Hepatocyte (in vitro differentiated cells): ENCODE measurements around the gene CBR1. TPM values are rescaled to one million over a fixed set of nuclear protein-coding genes. Genes with fewer than 3 reads are reported as not detected.

ENCODE experiments used
- DNase-seq: peaks from one replicate; pipeline ENCODE4 v3.0.0-alpha.2; 2016; ENCODE audit warnings: low spot score
- H2AFZ ChIP-seq: fragments of 200-600 bp; sonication (generic); 2 replicates; pipeline ENCODE4 v1.6.0; 2016; ENCODE audit warnings: antibody characterized with exemption, mild to moderate bottlenecking
- H3K27ac ChIP-seq: fragments of 200-600 bp; sonication (generic); 2 replicates; pipeline ENCODE4 v1.5.1; 2016; ENCODE audit warnings: mild to moderate bottlenecking
- H3K27me3 ChIP-seq: fragments of 200-600 bp; sonication (generic); 2 replicates; pipeline ENCODE4 v1.6.1; 2016
- H3K36me3 ChIP-seq: fragments of 200-600 bp; sonication (generic); replicated peaks from 2 replicates; pipeline ENCODE4 v1.5.1; 2016; ENCODE audit warnings: low read depth; ENCODE audit not compliant: insufficient read depth
- H3K4me1 ChIP-seq: fragments of 200-600 bp; sonication (generic); 2 replicates; pipeline ENCODE4 v1.5.1; 2016; ENCODE audit warnings: mild to moderate bottlenecking, moderate library complexity; ENCODE audit not compliant: insufficient read depth
- H3K4me2 ChIP-seq: fragments of 200-600 bp; sonication (generic); 2 replicates; pipeline ENCODE4 v1.6.0; 2016
- H3K4me3 ChIP-seq: fragments of 200-600 bp; sonication (generic); 2 replicates; pipeline ENCODE4 v1.5.1; 2016; ENCODE audit warnings: mild to moderate bottlenecking
- H3K79me2 ChIP-seq: fragments of 200-600 bp; sonication (generic); 2 replicates; pipeline ENCODE4 v1.6.0; 2017; ENCODE audit warnings: mild to moderate bottlenecking
- H3K9me2 ChIP-seq: fragments of 200-600 bp; sonication (generic); replicated peaks from 2 replicates; pipeline ENCODE4 v1.6.0; 2017; ENCODE audit warnings: mild to moderate bottlenecking; ENCODE audit not compliant: insufficient read depth
- H3K9me3 ChIP-seq: fragments of 200-600 bp; sonication (generic); 2 replicates; pipeline ENCODE4 v1.5.1; 2016; ENCODE audit warnings: low read depth, mild to moderate bottlenecking
- H4K20me1 ChIP-seq: fragments of 200-600 bp; sonication (generic); 2 replicates; pipeline ENCODE4 v1.6.0; 2016; ENCODE audit warnings: mild to moderate bottlenecking; ENCODE audit not compliant: insufficient read depth, poor library complexity, severe bottlenecking
- CTCF ChIP-seq: fragments of 200-600 bp; sonication (generic); IDR thresholded peaks from 2 replicates; pipeline ENCODE4 v1.5.1; 2016; ENCODE audit warnings: antibody characterized with exemption, mild to moderate bottlenecking; ENCODE audit not compliant: poor library complexity
- EZH2 ChIP-seq: fragments of 200-600 bp; sonication (generic); IDR thresholded peaks from 2 replicates; pipeline ENCODE4 v1.6.1; 2016; ENCODE audit warnings: antibody characterized with exemption, mild to moderate bottlenecking, borderline replicate concordance
- EZH2phosphoT487 ChIP-seq: fragments of 200-600 bp; sonication (generic); IDR thresholded peaks from one replicate; pipeline ENCODE4 v1.6.1; 2018; ENCODE audit warnings: antibody characterized with exemption, mild to moderate bottlenecking, low read depth, moderate library complexity; ENCODE audit not compliant: unreplicated experiment, severe bottlenecking
- WGBS: methylation state at CpG from one replicate; pipeline ENCODE4 v1.1.6; 2016; ENCODE audit warnings: low lambda C conversion rate; ENCODE audit errors: missing lambda C conversion rate; 5-methylcytosine and 5-hydroxymethylcytosine counted together
- polyA plus RNA-seq: library from polyadenylated mRNA; unstranded; fragments of >200 nt; fragmentation: Nextera tagmentation; extraction: Ambion mirVana; gene quantifications from 2 replicates; pipeline ENCODE4 v1.2.1, GENCODE V29; 2016
- total RNA-seq: library from RNA; depleted of rRNA; stranded (reverse); fragments of >200 nt; gene quantifications from 2 replicates; pipeline ENCODE4 v1.2.3, GENCODE V29; 2014

The CBR1 gene
- total and polyA plus RNA-seq, 2 experiments from 2014 or later: 113 to 130 TPM

DNA sequence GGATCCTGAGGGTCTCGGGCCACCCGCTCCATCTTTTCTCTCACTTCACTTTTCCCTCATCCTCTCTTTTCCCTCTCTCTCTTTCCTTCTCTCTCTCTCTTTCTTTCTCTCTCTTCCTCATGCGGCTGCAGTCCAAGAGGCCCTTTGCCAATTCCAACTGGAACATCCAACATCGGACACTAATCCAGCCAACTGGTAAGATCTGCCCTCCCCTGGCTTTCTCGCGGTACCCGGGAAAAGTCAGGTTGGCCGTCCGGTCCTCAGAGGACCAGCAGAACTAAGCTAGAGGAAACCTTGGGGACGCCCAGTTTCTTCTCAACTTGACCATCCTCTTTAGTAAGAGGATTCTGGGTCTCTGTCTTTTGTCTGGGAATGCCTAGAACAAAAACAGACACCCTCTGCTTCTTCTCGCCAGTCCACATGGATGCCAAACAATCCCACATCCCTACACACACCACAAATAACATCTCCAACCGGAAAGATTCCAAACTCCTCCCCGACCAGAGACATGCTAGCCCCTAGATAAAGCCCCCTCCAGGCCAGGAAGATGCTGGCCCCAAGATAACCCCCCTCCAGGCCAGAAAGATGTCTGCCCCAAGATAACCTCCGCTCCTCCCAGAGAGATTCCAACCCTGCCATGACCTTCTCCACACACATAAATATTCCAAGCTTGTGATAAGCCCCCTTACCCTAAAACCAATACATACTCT lies 6.3 kb upstream of the CBR1 start:
- no peaks in the 10 kb centered on the region for H3K36me3 ChIP-seq
- no peaks in the 10 kb centered on the region for H3K9me3 ChIP-seq
- no peak for DNase-seq
- H3K9me2 ChIP-seq: no peaks in the 10 kb centered on the region
- no peaks in the 10 kb centered on the region for H4K20me1 ChIP-seq
- no peaks in the 10 kb centered on the region for H3K27me3 ChIP-seq
- 79% methylated on average over 14 of the region's 14 CpGs for WGBS
- H3K4me2 ChIP-seq: no peak overlapping the region
- no peak for TF ChIP-seq EZH2
- TF ChIP-seq CTCF: no peak
- no peak for TF ChIP-seq EZH2phosphoT487
- no peak overlapping the region for H3K4me3 ChIP-seq
- no peak overlapping the region for H2AFZ ChIP-seq
- peaks cover 11% of the 10 kb centered on the region for H3K79me2 ChIP-seq
- H3K27ac ChIP-seq: no peak overlapping the region
- H3K4me1 ChIP-seq: peaks cover 10% of the 10 kb centered on the region

DNA sequence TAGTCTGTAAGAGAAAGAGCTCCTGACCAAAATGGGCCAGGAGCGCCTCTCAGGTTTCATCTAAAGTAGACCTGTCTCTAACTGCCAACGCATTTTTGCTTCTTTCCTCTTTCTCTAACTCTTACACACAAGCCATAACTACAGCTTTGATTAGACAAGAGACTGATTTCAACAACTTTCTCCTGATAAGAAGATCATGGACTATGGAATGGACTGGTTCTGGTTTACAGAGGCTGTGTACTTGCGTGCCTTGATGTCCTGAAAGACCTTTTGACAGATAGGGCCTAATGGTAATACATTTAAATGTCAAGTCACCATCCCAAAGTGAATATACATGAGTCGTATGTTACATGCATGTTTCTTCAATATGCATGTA lies 5.8 kb upstream of the CBR1 start:
- 62% methylated on average over 4 of the region's 4 CpGs for WGBS
- Histone ChIP-seq H3K27me3 (no peaks in the 10 kb centered on the region), H3K79me2 (peaks cover 6% of the 10 kb centered on the region), H3K36me3 (no peaks in the 10 kb centered on the region), H3K4me3 (no peak overlapping the region), H3K9me3 (peaks cover 3% of the 10 kb centered on the region), H2AFZ (no peak overlapping the region), H3K27ac (no peak overlapping the region), H4K20me1 (no peaks in the 10 kb centered on the region), H3K4me2 (no peak overlapping the region), H3K4me1 (peaks cover 5% of the 10 kb centered on the region), H3K9me2 (no peaks in the 10 kb centered on the region)
- TF ChIP-seq EZH2 (no peak), CTCF (no peak), EZH2phosphoT487 (no peak)
- DNase-seq: no peak

- no peak overlapping the region for H3K4me3 ChIP-seq
- H3K4me1 ChIP-seq: no peaks in the 10 kb centered on the region
- H3K4me2 ChIP-seq: peak overlapping the region; percentile 4
- peak; percentile 43 for DNase-seq
- peak overlapping the region; percentile 52 for H3K27ac ChIP-seq
- no peaks in the 10 kb centered on the region for H3K36me3 ChIP-seq
- H3K9me2 ChIP-seq: no peaks in the 10 kb centered on the region
- H2AFZ ChIP-seq: no peak overlapping the region
- no peaks in the 10 kb centered on the region for H3K27me3 ChIP-seq
- H3K9me3 ChIP-seq: peaks cover 7% of the 10 kb centered on the region
- H3K79me2 ChIP-seq: no peaks in the 10 kb centered on the region
- TF ChIP-seq EZH2phosphoT487: no peak
- no peak for TF ChIP-seq EZH2
- no peaks in the 10 kb centered on the region for H4K20me1 ChIP-seq
- WGBS: 54% methylated on average over 3 of the region's 3 CpGs
These were observed 4.3 kb upstream of the CBR1 start for GRCh38 chr21:36065497-36066036.

DNA sequence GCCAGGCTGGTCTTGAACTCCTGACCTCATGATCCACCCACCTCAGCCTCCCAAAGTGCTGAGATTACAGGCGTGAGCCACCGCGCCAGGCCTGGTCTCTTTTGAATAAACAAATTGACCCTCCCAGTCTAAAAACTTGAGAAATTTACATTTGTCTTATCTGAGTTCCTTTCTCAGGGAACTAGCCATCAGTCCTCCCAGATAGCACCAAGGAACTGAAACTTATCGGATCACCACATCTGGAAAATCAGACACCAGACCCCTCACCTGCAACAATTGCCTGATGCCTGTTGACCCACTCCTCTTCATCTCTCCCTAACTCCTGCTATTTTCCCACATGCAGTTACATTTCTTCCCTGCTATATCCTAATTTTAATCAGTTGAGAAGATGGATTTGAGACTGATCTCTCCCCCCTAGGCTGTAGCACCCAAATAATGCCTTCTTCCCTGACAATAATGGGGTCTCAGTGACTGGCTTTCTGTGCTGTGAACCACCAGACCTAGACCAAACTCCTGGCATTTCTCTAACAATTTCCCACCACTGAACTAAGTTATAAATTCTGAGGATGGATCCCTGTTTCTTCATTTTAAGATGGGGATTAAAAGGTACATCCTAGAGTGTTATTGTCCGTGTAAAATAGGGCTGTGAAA lies 951 bp upstream of the CBR1 start:
- Histone ChIP-seq H3K9me2 (no peaks in the 10 kb centered on the region), H4K20me1 (no peaks in the 10 kb centered on the region), H3K9me3 (peaks cover 7% of the 10 kb centered on the region), H3K4me2 (no peak overlapping the region), H3K27me3 (no peaks in the 10 kb centered on the region), H3K4me1 (peaks cover 4% of the 10 kb centered on the region), H2AFZ (peak overlapping the region; percentile 95), H3K27ac (peak overlapping the region; percentile 64), H3K4me3 (no peak overlapping the region), H3K36me3 (no peaks in the 10 kb centered on the region), H3K79me2 (no peaks in the 10 kb centered on the region)
- TF ChIP-seq EZH2 (no peak), CTCF (no peak), EZH2phosphoT487 (no peak)
- WGBS: 95% methylated on average over 5 of the region's 5 CpGs
- DNase-seq: no peak
